Activated CD8-positive, alpha-beta T cell treated with anti-CD3 and anti-CD28 coated beads for 36 hours (primary cell): Measurements from ENCODE around the gene CFAP97D2. TPM values are rescaled to one million over a fixed set of nuclear protein-coding genes. Genes with fewer than 3 reads are reported as not detected.

Experiments
- ATAC-seq: fragments of 200-7000 bp; cut with Tn5 transposase; one replicate; pipeline ENCODE4 v1.10.0; 2021; ENCODE audit warnings: mild to moderate bottlenecking, moderate library complexity
- CTCF ChIA-PET: fragments of 350-600 bp; sonication (Branson Sonifier 250); formaldehyde crosslinking; loops from one replicate; lab custom pipeline; 2021; ENCODE audit warnings: antibody characterized with exemption; lab: Charles Lee
- POLR2A ChIA-PET: fragments of 350-600 bp; sonication (Branson Sonifier 250); formaldehyde crosslinking; loops from one replicate; lab custom pipeline; 2021; ENCODE audit warnings: antibody characterized with exemption; lab: Charles Lee
- DNase-seq: peaks from one replicate; pipeline ENCODE4 v3.0.0-alpha.2; 2020
- H3K27ac Mint-ChIP-seq: one replicate; pipeline ENCODE4 v1.8.0; 2021; ENCODE audit warnings: mild to moderate bottlenecking, mixed read lengths
- H3K27me3 Mint-ChIP-seq: one replicate; pipeline ENCODE4 v1.8.0; 2021; ENCODE audit warnings: mixed read lengths
- H3K36me3 Mint-ChIP-seq: one replicate; pipeline ENCODE4 v1.8.0; 2021; ENCODE audit warnings: low read depth, mixed read lengths
- H3K4me1 Mint-ChIP-seq: one replicate; pipeline ENCODE4 v1.8.0; 2021; ENCODE audit warnings: low read depth, mixed read lengths
- H3K4me3 Mint-ChIP-seq: one replicate; pipeline ENCODE4 v1.8.0; 2021; ENCODE audit warnings: mild to moderate bottlenecking, moderate library complexity, mixed read lengths
- H3K9me3 Mint-ChIP-seq: one replicate; pipeline ENCODE4 v1.8.0; 2021; ENCODE audit warnings: mixed read lengths
- intact Hi-C: fragments of 100-400 bp; cut with micrococcal nuclease; formaldehyde crosslinking; loops from one replicate; pipeline ENCODE4 v1.10.0; 2022
- total RNA-seq, 2 experiments: library from RNA; stranded (reverse); gene quantifications; one replicate each; pipeline ENCODE4 v1.2.3, GENCODE V29; 2021
- TF ChIP-seq, protein P1 (sequence below): fragments of 200-600 bp; IDR thresholded peaks from one replicate; pipeline ENCODE4 v1.8.0; 2022; ENCODE audit warnings: antibody characterized with exemption, mild to moderate bottlenecking

Gene CFAP97D2
- total RNA-seq, 2 experiments from 2014 or later, result not detected

- Mint-ChIP-seq H3K9me3 (no peaks in the 10 kb centered on the region), H3K27ac (peak overlapping the region; percentile 68), H3K4me3 (no peak overlapping the region), H3K27me3 (no peaks in the 10 kb centered on the region), H3K4me1 (peaks cover 41% of the 10 kb centered on the region), H3K36me3 (no peaks in the 10 kb centered on the region)
- ChIA-PET CTCF (interaction anchor here (0.6 to 2.4 kb wide), 10 partner anchors 8 to 82 kb away, joined by 3 to 7 read pairs (median 4); no protein-coding TSS in a partner anchor), POLR2A (interaction anchor here (0.6 to 5.4 kb wide), 3 partner anchors 15 to 81 kb away, joined by 4 to 50 read pairs (median 5); no protein-coding TSS in a partner anchor)
- intact Hi-C loops, result loop anchor here (5.0 kb wide), 1 partner anchor 83 kb away; no protein-coding TSS in a partner anchor
- ATAC-seq (peak; percentile 50), DNase-seq (peak; percentile 76)
- TF ChIP-seq, protein P1, sequence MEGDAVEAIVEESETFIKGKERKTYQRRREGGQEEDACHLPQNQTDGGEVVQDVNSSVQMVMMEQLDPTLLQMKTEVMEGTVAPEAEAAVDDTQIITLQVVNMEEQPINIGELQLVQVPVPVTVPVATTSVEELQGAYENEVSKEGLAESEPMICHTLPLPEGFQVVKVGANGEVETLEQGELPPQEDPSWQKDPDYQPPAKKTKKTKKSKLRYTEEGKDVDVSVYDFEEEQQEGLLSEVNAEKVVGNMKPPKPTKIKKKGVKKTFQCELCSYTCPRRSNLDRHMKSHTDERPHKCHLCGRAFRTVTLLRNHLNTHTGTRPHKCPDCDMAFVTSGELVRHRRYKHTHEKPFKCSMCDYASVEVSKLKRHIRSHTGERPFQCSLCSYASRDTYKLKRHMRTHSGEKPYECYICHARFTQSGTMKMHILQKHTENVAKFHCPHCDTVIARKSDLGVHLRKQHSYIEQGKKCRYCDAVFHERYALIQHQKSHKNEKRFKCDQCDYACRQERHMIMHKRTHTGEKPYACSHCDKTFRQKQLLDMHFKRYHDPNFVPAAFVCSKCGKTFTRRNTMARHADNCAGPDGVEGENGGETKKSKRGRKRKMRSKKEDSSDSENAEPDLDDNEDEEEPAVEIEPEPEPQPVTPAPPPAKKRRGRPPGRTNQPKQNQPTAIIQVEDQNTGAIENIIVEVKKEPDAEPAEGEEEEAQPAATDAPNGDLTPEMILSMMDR, result peak; percentile 63
These were observed 35.1 kb upstream of the CFAP97D2 start for GRCh38 chr13:114143806-114144605.

DNA sequence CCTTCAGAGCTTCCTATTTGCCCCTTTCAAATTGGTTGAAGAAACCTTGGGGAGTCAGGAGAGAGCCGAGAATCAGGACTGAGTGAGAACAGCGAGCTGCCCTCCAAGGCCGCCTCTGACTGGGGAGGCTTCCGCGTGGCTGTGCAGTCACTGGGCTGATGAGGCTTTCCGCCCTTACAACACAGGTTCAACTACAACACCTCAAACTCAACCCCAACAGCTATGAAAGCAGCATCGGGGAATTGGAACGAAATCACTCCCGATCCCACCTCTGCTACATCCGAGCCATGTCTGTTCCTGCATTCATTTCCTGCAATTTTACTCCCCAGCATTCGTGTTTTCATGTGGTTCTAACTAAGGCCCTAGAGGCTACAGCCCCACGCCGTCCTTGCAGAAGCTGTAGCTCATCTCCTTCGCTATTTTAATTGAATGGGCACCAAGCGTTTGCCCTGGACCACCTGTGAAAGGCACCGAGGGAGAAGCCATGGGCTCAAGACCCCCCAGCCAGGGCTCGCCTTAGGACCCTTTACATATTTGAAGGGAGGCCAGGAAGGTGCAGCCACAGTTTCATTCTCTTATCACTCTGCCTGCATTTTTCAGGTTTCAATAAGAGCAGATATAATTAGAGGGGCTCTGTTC lies 34.3 kb upstream of the CFAP97D2 start:
- DNase-seq, result no peak
- Mint-ChIP-seq H3K27me3 (no peaks in the 10 kb centered on the region), H3K4me3 (no peak overlapping the region), H3K36me3 (no peaks in the 10 kb centered on the region), H3K9me3 (no peaks in the 10 kb centered on the region), H3K27ac (peak overlapping the region; percentile 68), H3K4me1 (peaks cover 48% of the 10 kb centered on the region)
- ATAC-seq, result no peak
- intact Hi-C loops, result loop anchor here (5.0 kb wide), 1 partner anchor 83 kb away; no protein-coding TSS in a partner anchor
- ChIA-PET CTCF (interaction anchor here (0.6 to 2.4 kb wide), 6 partner anchors 17 to 81 kb away, joined by 3 to 7 read pairs (median 3); no protein-coding TSS in a partner anchor), POLR2A (interaction anchor here (1.0 to 5.4 kb wide), 2 partner anchors 16 to 17 kb away, joined by 3 to 50 read pairs; no protein-coding TSS in a partner anchor)
- TF ChIP-seq, protein P1, result no peak

DNA sequence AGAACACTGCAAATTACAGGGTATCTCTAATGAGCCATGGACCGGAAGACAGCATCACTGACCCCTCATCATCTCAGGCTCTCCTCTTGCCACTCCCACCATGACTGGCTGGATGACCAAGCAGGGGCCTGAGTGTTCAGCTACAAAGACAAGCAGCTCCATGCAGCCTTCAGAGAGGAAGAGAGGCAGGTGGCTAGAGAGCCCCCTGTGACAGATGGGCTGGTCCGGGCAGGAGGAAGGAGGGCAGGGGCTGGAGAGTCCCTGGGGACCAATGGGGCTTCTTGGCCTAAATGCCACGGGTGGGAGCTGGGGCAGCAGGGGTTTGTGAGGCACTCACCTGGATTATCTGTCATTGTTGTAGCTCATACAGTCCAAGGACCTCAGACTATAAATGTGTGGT lies 33.8 kb upstream of the CFAP97D2 start:
- POLR2A ChIA-PET, result interaction anchor here (0.6 to 5.4 kb wide), 3 partner anchors 17 to 33 kb away, joined by 3 to 50 read pairs (median 3); no protein-coding TSS in a partner anchor
- intact Hi-C loops, result no loop called here
- DNase-seq (no peak), ATAC-seq (no peak)
- H3K27ac Mint-ChIP-seq, result peak overlapping the region; percentile 68
- CTCF ChIA-PET, result interaction anchor here (1.7 kb wide), 1 partner anchor 81 kb away, joined by 7 read pairs; no protein-coding TSS in a partner anchor
- H3K36me3 Mint-ChIP-seq, result no peaks in the 10 kb centered on the region
- H3K27me3 Mint-ChIP-seq, result no peaks in the 10 kb centered on the region
- H3K9me3 Mint-ChIP-seq, result no peaks in the 10 kb centered on the region
- TF ChIP-seq, protein P1, result no peak
- H3K4me3 Mint-ChIP-seq, result no peak overlapping the region
- H3K4me1 Mint-ChIP-seq, result peaks cover 53% of the 10 kb centered on the region

DNA sequence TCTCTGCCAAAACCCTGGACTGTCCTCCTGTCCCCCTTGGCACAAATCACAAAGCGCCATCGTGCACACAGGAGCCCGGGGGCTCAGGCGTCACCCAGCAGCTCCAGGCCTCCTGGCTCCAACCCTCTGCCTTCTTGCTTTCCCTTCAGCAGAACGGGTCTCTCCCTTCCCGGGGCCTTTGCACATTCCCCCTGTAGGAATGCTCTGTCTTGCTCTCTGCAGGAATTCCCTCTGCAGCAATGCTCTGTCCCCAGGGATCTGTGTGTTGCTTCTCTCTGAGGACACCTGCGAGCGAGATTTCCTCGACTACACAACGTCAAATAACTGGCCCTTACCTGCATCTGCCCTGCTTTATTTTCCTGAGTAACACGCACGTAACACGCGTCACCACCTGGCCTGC lies 33.3 kb upstream of the CFAP97D2 start:
- DNase-seq (no peak), ATAC-seq (no peak)
- intact Hi-C loops, result no loop called here
- POLR2A ChIA-PET, result interaction anchor here (0.6 to 5.4 kb wide), 6 partner anchors 15 to 33 kb away, joined by 3 to 50 read pairs (median 3); no protein-coding TSS in a partner anchor
- Mint-ChIP-seq H3K4me3 (no peak overlapping the region), H3K36me3 (no peaks in the 10 kb centered on the region), H3K4me1 (peaks cover 58% of the 10 kb centered on the region), H3K9me3 (no peaks in the 10 kb centered on the region), H3K27ac (no peak overlapping the region), H3K27me3 (no peaks in the 10 kb centered on the region)
- TF ChIP-seq, protein P1, result no peak
- CTCF ChIA-PET, result interaction anchor here (0.9 to 1.4 kb wide), 2 partner anchors 32 to 80 kb away, joined by 3 to 4 read pairs; no protein-coding TSS in a partner anchor
